Uterus (tissue), 4 donors: ENCODE data around the gene USP7. TPM values are rescaled to one million over a fixed set of nuclear protein-coding genes. Genes with fewer than 3 reads are reported as not detected.

Source experiments
- DNase-seq, 2 donors: peaks; one replicate each; pipeline ENCODE4 v3.0.0-alpha.2; 2019 to 2020
- H3K27ac ChIP-seq, 2 donors: fragments of 200-600 bp; sonication (generic); 1 replicate in 1 of 2; 2 replicates in 1 of 2; pipeline ENCODE4 v1.5.1; 2016 to 2018
- H3K27me3 ChIP-seq, 2 donors: fragments of 200-600 bp; sonication (generic); one replicate each; pipeline ENCODE4 v1.5.1; 2018 to 2019; ENCODE audit warnings: control low read depth in 1 of 2
- H3K36me3 ChIP-seq, 2 donors: fragments of 200-600 bp; sonication (generic); one replicate each; pipeline ENCODE4 v1.5.1; 2019; ENCODE audit warnings: control low read depth in 1 of 2
- H3K4me1 ChIP-seq, 2 donors: fragments of 200-600 bp; sonication (generic); one replicate each; pipeline ENCODE4 v1.5.1; 2018 to 2019; ENCODE audit warnings: control low read depth in 1 of 2
- H3K4me3 ChIP-seq, 2 donors: fragments of 200-600 bp; sonication (generic); 1 replicate in 1 of 2; 2 replicates in 1 of 2; pipeline ENCODE4 v1.5.1; 2018 to 2019; ENCODE audit warnings: mild to moderate bottlenecking in 1 of 2
- H3K9me3 ChIP-seq, 2 donors: fragments of 200-600 bp; sonication (generic); one replicate each; pipeline ENCODE4 v1.5.1; 2019; ENCODE audit warnings: control low read depth in 1 of 2
- POLR2A ChIP-seq, 2 donors: fragments of 450-650 bp; IDR thresholded peaks; one replicate each; pipeline ENCODE4 v1.6.1; 2016; ENCODE audit warnings: antibody characterized with exemption in 2 of 2, mild to moderate bottlenecking in 1 of 2, moderate library complexity in 1 of 2
- intact Hi-C: fragments of 100-400 bp; cut with DNase I; formaldehyde crosslinking; loops from one replicate; pipeline ENCODE4 v1.15.1; 2023; ENCODE audit warnings: low total_unique reads
- total RNA-seq, 4 donors: library from RNA; depleted of rRNA in 3 of 4; stranded (reverse); fragments of >200 nt in 3 of 4; gene quantifications; one replicate each; pipeline versions ENCODE4 v1.1.0 to v1.2.4, GENCODE V29; 2014 to 2023
- TF ChIP-seq, protein P1 (sequence below), 4 experiments: fragments of 200-600 bp in 2 of 4; fragments of 450-650 bp in 2 of 4; sonication (generic) in 2 of 4; IDR thresholded peaks; one replicate each; pipeline ENCODE4 v1.5.1; 2016 to 2019; ENCODE audit warnings: antibody characterized with exemption in 4 of 4, mild to moderate bottlenecking in 2 of 4, moderate library complexity in 1 of 4
- donor health status: DM: yes; HTN: yes; CAD: no.

The USP7 gene
- total RNA-seq, 4 donors from 2014 or later, result 20.9 to 223 (median 122) TPM

DNA sequence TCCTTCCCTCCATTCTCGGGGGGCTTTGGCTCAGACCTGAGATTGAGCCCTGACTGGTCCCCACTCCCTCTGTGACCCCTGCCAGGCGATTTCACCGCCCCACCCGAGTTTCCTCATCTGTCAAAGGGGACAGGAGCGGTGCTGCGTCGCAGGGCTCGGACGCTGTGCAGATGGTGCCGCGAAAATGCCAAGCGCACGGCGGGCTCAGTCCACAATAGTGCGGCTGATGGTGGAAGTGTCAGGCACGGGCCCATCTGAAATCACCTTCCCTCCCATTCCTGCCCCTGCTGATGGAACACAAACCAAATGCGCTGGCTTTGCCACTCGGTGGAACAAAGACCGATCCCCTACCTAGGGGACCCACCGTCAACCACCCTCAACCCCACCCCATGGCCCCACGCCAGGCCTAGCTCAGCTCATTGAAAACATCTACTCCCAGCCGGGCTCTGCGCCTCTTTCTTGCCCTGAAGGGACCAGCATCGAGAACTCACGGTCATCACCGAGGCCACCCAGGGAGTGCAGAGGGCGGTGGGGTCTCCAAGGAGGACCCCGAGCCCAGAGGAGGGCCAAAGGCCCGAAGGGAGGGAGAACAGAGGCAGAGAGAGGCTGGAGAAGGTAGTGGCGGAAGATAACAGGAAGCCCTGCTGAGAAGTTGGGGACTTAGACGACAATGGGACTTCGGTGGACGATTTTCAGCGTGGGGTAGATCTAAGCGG, 96.3 kb downstream of the USP7 start:
- peaks cover 0 to 38% of the 10 kb centered on the region in 2 donors for H3K4me1 ChIP-seq
- TF ChIP-seq POLR2A (IDR thresholded peaks at IDR 0.05), result no peak
- TF ChIP-seq, protein P1, sequence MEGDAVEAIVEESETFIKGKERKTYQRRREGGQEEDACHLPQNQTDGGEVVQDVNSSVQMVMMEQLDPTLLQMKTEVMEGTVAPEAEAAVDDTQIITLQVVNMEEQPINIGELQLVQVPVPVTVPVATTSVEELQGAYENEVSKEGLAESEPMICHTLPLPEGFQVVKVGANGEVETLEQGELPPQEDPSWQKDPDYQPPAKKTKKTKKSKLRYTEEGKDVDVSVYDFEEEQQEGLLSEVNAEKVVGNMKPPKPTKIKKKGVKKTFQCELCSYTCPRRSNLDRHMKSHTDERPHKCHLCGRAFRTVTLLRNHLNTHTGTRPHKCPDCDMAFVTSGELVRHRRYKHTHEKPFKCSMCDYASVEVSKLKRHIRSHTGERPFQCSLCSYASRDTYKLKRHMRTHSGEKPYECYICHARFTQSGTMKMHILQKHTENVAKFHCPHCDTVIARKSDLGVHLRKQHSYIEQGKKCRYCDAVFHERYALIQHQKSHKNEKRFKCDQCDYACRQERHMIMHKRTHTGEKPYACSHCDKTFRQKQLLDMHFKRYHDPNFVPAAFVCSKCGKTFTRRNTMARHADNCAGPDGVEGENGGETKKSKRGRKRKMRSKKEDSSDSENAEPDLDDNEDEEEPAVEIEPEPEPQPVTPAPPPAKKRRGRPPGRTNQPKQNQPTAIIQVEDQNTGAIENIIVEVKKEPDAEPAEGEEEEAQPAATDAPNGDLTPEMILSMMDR (IDR thresholded peaks at IDR 0.05), result no peak
- H3K9me3 ChIP-seq, result no peaks in the 10 kb centered on the region
- intact Hi-C loops, result no loop called here
- H3K27me3 ChIP-seq, result no peaks in the 10 kb centered on the region
- no peaks in the 10 kb centered on the region for H3K36me3 ChIP-seq
- H3K27ac ChIP-seq, result peak overlapping the region; percentile 80 to 86
- peak in 1 of 2 donors; percentile 62 for DNase-seq
- H3K4me3 ChIP-seq, result peak overlapping the region; percentile 46 to 75

DNA sequence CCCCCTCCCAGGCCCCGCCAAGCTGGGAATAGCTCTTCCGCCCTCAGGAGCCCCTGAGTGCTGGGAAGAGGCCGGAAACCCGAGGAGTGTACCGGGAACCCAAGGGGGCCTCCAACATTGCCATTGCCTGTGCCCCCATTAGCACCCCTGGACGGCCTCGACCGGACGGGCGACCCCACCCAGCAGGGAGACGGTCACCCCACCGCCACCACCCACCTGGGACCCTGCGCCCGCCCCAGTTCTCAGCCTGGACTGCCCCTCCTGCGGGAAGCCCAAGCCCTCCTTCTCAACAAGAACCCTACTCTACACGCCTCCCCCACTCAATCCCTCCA, 96.9 kb downstream of the USP7 start:
- no peaks in the 10 kb centered on the region for H3K36me3 ChIP-seq
- TF ChIP-seq, protein P1 (IDR thresholded peaks at IDR 0.05), result no peak
- no peak for TF ChIP-seq POLR2A (IDR thresholded peaks at IDR 0.05)
- H3K27ac ChIP-seq, result peak overlapping the region; percentile 80 to 86
- intact Hi-C loops, result no loop called here
- H3K4me1 ChIP-seq, result peaks cover 0 to 38% of the 10 kb centered on the region in 2 donors
- H3K4me3 ChIP-seq, result peak overlapping the region; percentile 46 to 75
- no peaks in the 10 kb centered on the region for H3K27me3 ChIP-seq
- no peaks in the 10 kb centered on the region for H3K9me3 ChIP-seq
- DNase-seq, result no peak

DNA sequence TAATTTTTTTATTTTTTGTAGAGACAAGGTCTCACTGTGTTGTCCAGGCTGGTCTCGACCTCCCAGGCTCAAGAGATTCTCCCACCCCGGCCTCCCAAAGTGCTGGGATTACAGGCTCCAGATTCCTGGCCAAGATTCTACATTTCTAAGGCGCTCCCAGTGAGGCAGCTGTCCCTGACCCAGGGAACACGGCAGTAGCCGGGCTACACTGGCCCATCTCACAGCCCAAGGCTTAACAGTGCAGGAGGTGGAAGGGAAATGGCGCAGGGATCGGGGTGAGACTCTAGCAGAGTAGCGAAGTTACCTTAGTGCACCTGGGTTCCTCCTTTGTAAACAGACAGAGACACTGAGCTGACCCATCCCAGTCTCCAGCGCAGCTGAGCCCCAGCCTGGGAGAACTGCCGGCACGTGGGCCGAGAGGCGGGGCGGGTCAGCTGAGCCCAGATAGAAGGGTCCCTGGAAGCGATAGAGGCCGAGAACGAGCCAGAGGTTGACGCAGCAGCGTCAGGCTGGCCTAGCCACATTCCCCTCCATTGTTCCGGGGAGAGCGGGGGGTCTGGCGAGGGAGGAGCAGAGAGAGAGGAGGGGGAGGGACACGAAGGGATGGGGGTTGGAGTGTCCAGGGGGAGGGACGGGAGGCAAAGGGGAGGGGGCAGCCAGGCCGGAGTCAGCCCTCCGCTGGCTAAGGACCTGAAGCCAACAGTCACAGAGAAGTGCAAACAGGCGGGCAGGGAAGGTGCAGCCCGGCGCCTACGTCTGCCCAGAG, 97.4 kb downstream of the USP7 start:
- Histone ChIP-seq H3K27ac (peak overlapping the region; percentile 80 to 86), H3K9me3 (no peaks in the 10 kb centered on the region), H3K27me3 (no peaks in the 10 kb centered on the region), H3K4me3 (peak overlapping the region; percentile 46 to 75), H3K4me1 (peaks cover 0 to 38% of the 10 kb centered on the region in 2 donors), H3K36me3 (no peaks in the 10 kb centered on the region)
- intact Hi-C loops, result no loop called here
- DNase-seq, result peak; percentile 59 to 78
- TF ChIP-seq, protein P1 (IDR thresholded peaks at IDR 0.05), result no peak
- no peak for TF ChIP-seq POLR2A (IDR thresholded peaks at IDR 0.05)

DNA sequence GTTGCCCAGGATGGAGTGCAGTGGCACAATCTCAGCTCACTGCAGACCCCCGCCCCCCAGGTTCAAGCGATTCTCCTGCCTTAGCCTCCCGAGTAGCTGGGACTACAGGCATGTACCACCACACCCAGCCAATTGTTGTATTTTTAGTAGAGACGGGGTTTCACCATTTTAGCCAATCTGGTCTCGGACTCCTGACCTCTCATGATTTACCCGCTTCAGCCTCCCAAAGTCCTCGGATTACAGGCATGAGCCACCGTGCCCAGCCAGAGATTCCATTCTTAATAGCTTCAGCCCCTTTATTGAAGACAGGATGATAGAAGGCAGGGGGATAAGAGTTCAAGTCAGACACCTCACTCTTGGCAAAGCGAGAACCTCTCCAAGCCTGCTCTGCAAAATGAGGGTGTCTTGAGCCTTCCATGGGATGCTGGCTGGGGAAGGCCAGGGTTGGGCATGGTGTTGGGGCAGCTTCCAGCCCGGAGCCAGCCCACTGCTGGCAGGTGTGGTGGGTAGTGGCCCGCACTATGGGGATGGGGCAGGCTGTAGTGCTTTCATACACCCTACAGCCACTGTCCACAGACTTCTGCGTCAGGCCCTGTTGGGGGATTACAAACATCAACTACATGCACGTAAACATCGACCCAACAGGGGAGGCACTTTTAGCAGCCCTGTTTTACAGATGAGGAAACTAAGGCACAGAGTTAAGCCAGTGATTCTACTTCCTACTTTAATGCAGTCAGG, 98.4 kb downstream of the USP7 start:
- Histone ChIP-seq H3K27me3 (no peaks in the 10 kb centered on the region), H3K36me3 (no peaks in the 10 kb centered on the region), H3K4me3 (no peak overlapping the region), H3K27ac (peak overlapping the region; percentile 80 to 86), H3K9me3 (no peaks in the 10 kb centered on the region), H3K4me1 (peaks cover 0 to 38% of the 10 kb centered on the region in 2 donors)
- intact Hi-C loops, result no loop called here
- no peak for DNase-seq
- no peak for TF ChIP-seq POLR2A (IDR thresholded peaks at IDR 0.05)
- TF ChIP-seq, protein P1 (IDR thresholded peaks at IDR 0.05), result no peak
